GM12878 (cell line): ENCODE data around the gene TPRN. TPM values are rescaled to one million over a fixed set of nuclear protein-coding genes. Genes with fewer than 3 reads are reported as not detected.

Experiments
- ATAC-seq: fragments of 200-7000 bp; cut with Tn5 transposase; 3 replicates; pipeline ENCODE4 v1.9.1; 2020; ENCODE audit warnings: mild to moderate bottlenecking, moderate library complexity
- BruUV-seq: library from RNA; stranded (reverse); fragments of 400-500 nt; replicated peaks from 2 replicates; lab custom pipeline; 2021; lab: Mats Ljungman, UMichigan
- CTCF ChIA-PET: fragments of 300-600 bp; sonication (Branson Sonifier 250); formaldehyde crosslinking; extraction: SDS; loops from one replicate; lab custom pipeline; 2021; ENCODE audit warnings: inconsistent platforms; lab: Yijun Ruan, JAX
- POLR2A ChIA-PET: fragments of 350-600 bp; formaldehyde crosslinking; extraction: SDS; loops from one replicate; lab custom pipeline; 2021; ENCODE audit warnings: inconsistent platforms; lab: Charles Lee
- RAD21 ChIA-PET: fragments of 300-600 bp; sonication (Branson Sonifier 250); formaldehyde crosslinking; loops from one replicate; lab custom pipeline; 2023; ENCODE audit warnings: antibody characterized with exemption; ENCODE audit not compliant: unreplicated experiment; lab: Charles Lee
- SMC1A ChIA-PET: fragments of 300-600 bp; sonication (Branson Sonifier 250); formaldehyde crosslinking; loops from one replicate; lab custom pipeline; 2023; ENCODE audit not compliant: unreplicated experiment, uncharacterized antibody; lab: Charles Lee
- DNase-seq: peaks from one replicate; pipeline ENCODE4 v3.0.0-alpha.2; 2011; ENCODE audit warnings: low read depth, low spot score
- FAIRE-seq: peaks from 3 replicates; lab custom pipeline; 2011; peaks lifted over from hg19 to GRCh38; lab: Jason Lieb, UNC
- H2AFZ ChIP-seq: 2 replicates; pipeline ENCODE4 v1.6.0; 2011; ENCODE audit warnings: low read depth, low read length, control low read depth; ENCODE audit not compliant: control insufficient read depth
- H3K27ac ChIP-seq: 2 replicates; pipeline ENCODE4 v1.5.1; 2011; ENCODE audit warnings: control low read depth; ENCODE audit not compliant: control insufficient read depth, insufficient read depth
- H3K27me3 ChIP-seq, 2 experiments: replicated peaks in 1 of 2; 2 replicates each; pipeline versions ENCODE4 v1.6.0 to v1.6.1; 2011; ENCODE audit warnings: low read length in 1 of 2; ENCODE audit not compliant: control insufficient read depth in 2 of 2, insufficient read depth in 2 of 2
- H3K36me3 ChIP-seq, 2 experiments: 2 replicates each; pipeline ENCODE4 v1.5.1; 2011; ENCODE audit warnings: low read length in 1 of 2; ENCODE audit not compliant: control insufficient read depth in 2 of 2, insufficient read depth in 2 of 2
- H3K4me1 ChIP-seq: 2 replicates; pipeline ENCODE4 v1.6.1; 2011; ENCODE audit warnings: mild to moderate bottlenecking, low read length, moderate library complexity, mixed read lengths; ENCODE audit not compliant: control insufficient read depth, insufficient read depth
- H3K4me2 ChIP-seq: 2 replicates; pipeline ENCODE4 v1.6.0; 2011; ENCODE audit warnings: control low read depth; ENCODE audit not compliant: control insufficient read depth, insufficient read depth
- H3K4me3 ChIP-seq: fragments of 200-600 bp; sonication (generic); 2 replicates; pipeline ENCODE4 v1.5.1; 2016
- H3K79me2 ChIP-seq: 2 replicates; pipeline ENCODE4 v1.6.0; 2011; ENCODE audit warnings: low read length; ENCODE audit not compliant: control insufficient read depth, insufficient read depth
- H3K9ac ChIP-seq: 2 replicates; pipeline ENCODE4 v1.8.0; 2011; ENCODE audit warnings: low read length, control low read depth, mixed read lengths; ENCODE audit not compliant: control insufficient read depth, insufficient read depth
- H3K9me3 ChIP-seq: replicated peaks from 3 replicates; pipeline ENCODE4 v1.5.1; 2011; ENCODE audit warnings: mild to moderate bottlenecking, low read length; ENCODE audit not compliant: control insufficient read depth, insufficient read depth
- H4K20me1 ChIP-seq: 2 replicates; pipeline ENCODE4 v1.6.0; 2011; ENCODE audit not compliant: control insufficient read depth, insufficient read depth
- ATF7 ChIP-seq: fragments of 450-650 bp; IDR thresholded peaks from 2 replicates; pipeline ENCODE4 v1.6.1; 2016; ENCODE audit warnings: low read depth, mild to moderate bottlenecking
- BCL11A ChIP-seq: IDR thresholded peaks from 2 replicates; pipeline ENCODE4 v1.6.1; 2011; ENCODE audit warnings: low read depth, low read length
- CHD1 ChIP-seq: IDR thresholded peaks from 2 replicates; pipeline ENCODE4 v1.6.1; 2012; ENCODE audit warnings: low read depth, low read length, improper control_type of control experiment
- HDAC6 ChIP-seq: fragments of 200-600 bp; sonication (generic); IDR thresholded peaks from one replicate; pipeline ENCODE4 v1.8.0; 2017; ENCODE audit warnings: antibody characterized with exemption; ENCODE audit not compliant: unreplicated experiment
- KAT2A ChIP-seq: conservative IDR thresholded peaks from 2 replicates; pipeline ENCODE4 v1.6.1; 2011; ENCODE audit warnings: low read depth, low read length; ENCODE audit not compliant: control insufficient read depth
- SIX5 ChIP-seq: IDR thresholded peaks from 2 replicates; pipeline ENCODE4 v1.6.1; 2011; ENCODE audit warnings: mild to moderate bottlenecking, low read depth, low read length, moderate library complexity; ENCODE audit not compliant: severe bottlenecking
- TBL1XR1 ChIP-seq: IDR thresholded peaks from 2 replicates; pipeline ENCODE4 v1.6.1; 2012; ENCODE audit warnings: low read depth, low read length, improper control_type of control experiment
- TCF7 ChIP-seq: IDR thresholded peaks from 2 replicates; pipeline ENCODE4 v1.6.1; 2014; ENCODE audit warnings: antibody characterized with exemption, borderline replicate concordance
- WGBS: methylation state at CpG from one replicate; pipeline ENCODE4 v1.1.6; 2016; ENCODE audit warnings: low lambda C conversion rate; ENCODE audit not compliant: insufficient replicate concordance, insufficient coverage; ENCODE audit errors: missing lambda C conversion rate; 5-methylcytosine and 5-hydroxymethylcytosine counted together
- in situ Hi-C: fragments of 300-500 bp; cut with MboI; formaldehyde crosslinking; loops from 9 replicates; pipeline ENCODE4 v1.14.3; 2018; ENCODE audit warnings: mixed read lengths
- intact Hi-C: fragments of 100-400 bp; cut with micrococcal nuclease; formaldehyde crosslinking; loops from one replicate; pipeline ENCODE4 v1.14.2; 2022; ENCODE audit not compliant: unreplicated experiment
- polyA plus RNA-seq, 11 experiments: library from polyadenylated mRNA; depleted of rRNA in 4 of 11; unstranded in 6 of 11; stranded (reverse) in 5 of 11; fragments of >200 nt; fragmentation: Nextera tagmentation in 4 of 11; fragmentation: Illumina TruSeq in 1 of 11; extraction: Ambion mirVana in 4 of 11; extraction: Trizol in 1 of 11; gene quantifications; 1 replicate in 1 of 11; 2 replicates in 10 of 11; pipeline versions ENCODE4 v1.2.1 to v1.2.3, GENCODE V29; 2011 to 2016; ENCODE audit warnings: inconsistent platforms in 2 of 11, missing spikeins in 2 of 11, low read depth in 1 of 11
- total RNA-seq, 4 experiments: library from RNA; depleted of rRNA in 3 of 4; stranded (reverse); fragments of >200 nt in 3 of 4; fragmentation: Illumina TruSeq in 1 of 4; extraction: Trizol in 1 of 4; gene quantifications; 2 replicates each; pipeline versions ENCODE4 v1.2.1 to v1.2.3, GENCODE V29; 2013 to 2021
- TF ChIP-seq, protein P1 (sequence below): IDR thresholded peaks from 2 replicates; pipeline ENCODE4 v1.6.1; 2012; ENCODE audit warnings: low read depth, low read length, improper control_type of control experiment
- TF ChIP-seq, protein P2 (sequence below): fragments of 450-650 bp; IDR thresholded peaks from 2 replicates; pipeline ENCODE4 v1.6.1; 2017; ENCODE audit warnings: mild to moderate bottlenecking, moderate library complexity
- TF ChIP-seq, protein P3 (sequence below): fragments of 150-350 bp; IDR thresholded peaks from 2 replicates; pipeline ENCODE4 v1.6.1; 2014; ENCODE audit warnings: mild to moderate bottlenecking, low read depth, low read length
- TF ChIP-seq, protein P4 (sequence below): fragments of 450-650 bp; IDR thresholded peaks from 2 replicates; pipeline ENCODE4 v1.6.1; 2017; ENCODE audit warnings: borderline replicate concordance
- TF ChIP-seq, protein P5 (sequence below): IDR thresholded peaks from 2 replicates; pipeline ENCODE4 v1.6.1; 2011; ENCODE audit warnings: borderline replicate concordance, low read depth, mild to moderate bottlenecking, moderate library complexity, mixed read lengths, low read length; ENCODE audit not compliant: insufficient read depth; ENCODE audit errors: extremely low read length

The TPRN gene
- total and polyA plus RNA-seq, 10 of the 15 experiments (the other 5 are each of a cell fraction or from before 2014, with no cell fraction given) = 0.18 to 19.5 (median 3.1) TPM

DNA sequence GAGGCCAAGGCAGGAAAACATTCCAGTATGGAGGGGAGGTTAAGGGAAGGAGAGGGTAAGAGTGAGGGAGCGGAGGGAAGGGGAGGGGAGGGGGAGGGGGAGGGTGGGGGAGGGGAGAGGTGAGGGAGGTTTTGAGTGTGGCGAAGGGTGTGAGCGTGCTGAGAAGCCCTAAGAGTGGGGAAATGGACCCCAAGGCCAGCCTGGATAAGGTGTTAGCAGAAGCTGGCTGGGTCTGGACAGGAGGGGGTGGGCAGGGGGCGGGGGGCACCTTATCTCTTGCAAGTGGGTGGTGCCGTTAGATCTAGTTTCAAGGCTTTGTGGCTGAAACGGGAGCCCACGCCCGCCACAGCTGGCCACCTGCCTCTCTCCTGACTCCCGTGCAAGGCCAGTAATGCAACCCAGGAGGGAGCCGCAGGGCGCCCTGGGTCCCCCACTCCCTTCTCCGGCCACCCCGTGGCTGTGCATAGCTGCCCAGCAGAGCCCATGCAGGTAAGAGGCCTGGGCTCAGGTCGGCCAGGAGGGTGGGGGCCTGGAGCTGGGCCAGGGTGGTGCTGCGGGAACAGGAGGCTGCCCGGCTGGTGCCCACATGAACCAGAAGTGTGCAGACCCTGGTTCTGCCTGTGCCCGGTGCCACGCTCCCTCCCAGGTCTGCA lies 27.4 kb upstream of the TPRN start:
- peaks cover 12% of the 10 kb centered on the region for H3K4me1 ChIP-seq
- H3K4me2 ChIP-seq = no peak overlapping the region
- no peaks in the 10 kb centered on the region for H3K9me3 ChIP-seq
- no TSS peak for BruUV-seq
- no peak overlapping the region for H2AFZ ChIP-seq
- DNase-seq = no peak
- no peak for FAIRE-seq
- RAD21 ChIA-PET = interaction anchor here (0.6 to 1.9 kb wide), 9 partner anchors 30 to 181 kb away, joined by 3 to 10 read pairs (median 5); partner anchors contain the start of genes DPP7 and SSNA1
- no peaks in the 10 kb centered on the region for H3K27me3 ChIP-seq
- no peaks in the 10 kb centered on the region for H3K36me3 ChIP-seq
- intact Hi-C loops = loop anchor here (1.0 to 10.0 kb wide), 2 partner anchors 110 to 183 kb away; partner anchors contain the start of gene NPDC1
- SMC1A ChIA-PET = interaction anchor here (0.6 to 3.3 kb wide), 5 partner anchors 101 to 181 kb away, joined by 3 to 11 read pairs (median 3); partner anchors contain the start of gene DPP7
- POLR2A ChIA-PET = interaction anchor here (0.6 to 1.5 kb wide), 5 partner anchors 26 to 132 kb away, joined by 3 to 6 read pairs (median 4); no protein-coding TSS in a partner anchor
- ATAC-seq = no peak
- WGBS = 40% methylated on average over 14 of the region's 18 CpGs
- H3K9ac ChIP-seq = no peak overlapping the region
- in situ Hi-C loops = loop anchor here (5.0 kb wide), 1 partner anchor 106 kb away; no protein-coding TSS in a partner anchor
- H3K79me2 ChIP-seq = no peaks in the 10 kb centered on the region
- no peaks in the 10 kb centered on the region for H4K20me1 ChIP-seq
- no peak overlapping the region for H3K27ac ChIP-seq
- CTCF ChIA-PET = interaction anchor here (0.6 to 6.4 kb wide), 20 partner anchors 11 to 277 kb away, joined by 3 to 52 read pairs (median 5); partner anchors contain the start of genes ANAPC2, LRRC26, SSNA1 and TUBB4B
- H3K4me3 ChIP-seq = no peak overlapping the region
- TF ChIP-seq, protein P1, sequence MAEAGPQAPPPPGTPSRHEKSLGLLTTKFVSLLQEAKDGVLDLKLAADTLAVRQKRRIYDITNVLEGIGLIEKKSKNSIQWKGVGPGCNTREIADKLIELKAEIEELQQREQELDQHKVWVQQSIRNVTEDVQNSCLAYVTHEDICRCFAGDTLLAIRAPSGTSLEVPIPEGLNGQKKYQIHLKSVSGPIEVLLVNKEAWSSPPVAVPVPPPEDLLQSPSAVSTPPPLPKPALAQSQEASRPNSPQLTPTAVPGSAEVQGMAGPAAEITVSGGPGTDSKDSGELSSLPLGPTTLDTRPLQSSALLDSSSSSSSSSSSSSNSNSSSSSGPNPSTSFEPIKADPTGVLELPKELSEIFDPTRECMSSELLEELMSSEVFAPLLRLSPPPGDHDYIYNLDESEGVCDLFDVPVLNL = no peak
- TF ChIP-seq, protein P2, sequence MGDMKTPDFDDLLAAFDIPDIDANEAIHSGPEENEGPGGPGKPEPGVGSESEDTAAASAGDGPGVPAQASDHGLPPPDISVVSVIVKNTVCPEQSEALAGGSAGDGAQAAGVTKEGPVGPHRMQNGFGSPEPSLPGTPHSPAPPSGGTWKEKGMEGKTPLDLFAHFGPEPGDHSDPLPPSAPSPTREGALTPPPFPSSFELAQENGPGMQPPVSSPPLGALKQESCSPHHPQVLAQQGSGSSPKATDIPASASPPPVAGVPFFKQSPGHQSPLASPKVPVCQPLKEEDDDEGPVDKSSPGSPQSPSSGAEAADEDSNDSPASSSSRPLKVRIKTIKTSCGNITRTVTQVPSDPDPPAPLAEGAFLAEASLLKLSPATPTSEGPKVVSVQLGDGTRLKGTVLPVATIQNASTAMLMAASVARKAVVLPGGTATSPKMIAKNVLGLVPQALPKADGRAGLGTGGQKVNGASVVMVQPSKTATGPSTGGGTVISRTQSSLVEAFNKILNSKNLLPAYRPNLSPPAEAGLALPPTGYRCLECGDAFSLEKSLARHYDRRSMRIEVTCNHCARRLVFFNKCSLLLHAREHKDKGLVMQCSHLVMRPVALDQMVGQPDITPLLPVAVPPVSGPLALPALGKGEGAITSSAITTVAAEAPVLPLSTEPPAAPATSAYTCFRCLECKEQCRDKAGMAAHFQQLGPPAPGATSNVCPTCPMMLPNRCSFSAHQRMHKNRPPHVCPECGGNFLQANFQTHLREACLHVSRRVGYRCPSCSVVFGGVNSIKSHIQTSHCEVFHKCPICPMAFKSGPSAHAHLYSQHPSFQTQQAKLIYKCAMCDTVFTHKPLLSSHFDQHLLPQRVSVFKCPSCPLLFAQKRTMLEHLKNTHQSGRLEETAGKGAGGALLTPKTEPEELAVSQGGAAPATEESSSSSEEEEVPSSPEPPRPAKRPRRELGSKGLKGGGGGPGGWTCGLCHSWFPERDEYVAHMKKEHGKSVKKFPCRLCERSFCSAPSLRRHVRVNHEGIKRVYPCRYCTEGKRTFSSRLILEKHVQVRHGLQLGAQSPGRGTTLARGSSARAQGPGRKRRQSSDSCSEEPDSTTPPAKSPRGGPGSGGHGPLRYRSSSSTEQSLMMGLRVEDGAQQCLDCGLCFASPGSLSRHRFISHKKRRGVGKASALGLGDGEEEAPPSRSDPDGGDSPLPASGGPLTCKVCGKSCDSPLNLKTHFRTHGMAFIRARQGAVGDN = no peak
- TF ChIP-seq HDAC6 = no peak
- no peak for TF ChIP-seq ATF7
- TF ChIP-seq CHD1 = no peak
- TF ChIP-seq, protein P3, sequence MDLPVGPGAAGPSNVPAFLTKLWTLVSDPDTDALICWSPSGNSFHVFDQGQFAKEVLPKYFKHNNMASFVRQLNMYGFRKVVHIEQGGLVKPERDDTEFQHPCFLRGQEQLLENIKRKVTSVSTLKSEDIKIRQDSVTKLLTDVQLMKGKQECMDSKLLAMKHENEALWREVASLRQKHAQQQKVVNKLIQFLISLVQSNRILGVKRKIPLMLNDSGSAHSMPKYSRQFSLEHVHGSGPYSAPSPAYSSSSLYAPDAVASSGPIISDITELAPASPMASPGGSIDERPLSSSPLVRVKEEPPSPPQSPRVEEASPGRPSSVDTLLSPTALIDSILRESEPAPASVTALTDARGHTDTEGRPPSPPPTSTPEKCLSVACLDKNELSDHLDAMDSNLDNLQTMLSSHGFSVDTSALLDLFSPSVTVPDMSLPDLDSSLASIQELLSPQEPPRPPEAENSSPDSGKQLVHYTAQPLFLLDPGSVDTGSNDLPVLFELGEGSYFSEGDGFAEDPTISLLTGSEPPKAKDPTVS = no peak
- no peak for TF ChIP-seq TCF7
- TF ChIP-seq SIX5 = no peak
- no peak for TF ChIP-seq BCL11A
- TF ChIP-seq TBL1XR1 = no peak
- TF ChIP-seq, protein P4, sequence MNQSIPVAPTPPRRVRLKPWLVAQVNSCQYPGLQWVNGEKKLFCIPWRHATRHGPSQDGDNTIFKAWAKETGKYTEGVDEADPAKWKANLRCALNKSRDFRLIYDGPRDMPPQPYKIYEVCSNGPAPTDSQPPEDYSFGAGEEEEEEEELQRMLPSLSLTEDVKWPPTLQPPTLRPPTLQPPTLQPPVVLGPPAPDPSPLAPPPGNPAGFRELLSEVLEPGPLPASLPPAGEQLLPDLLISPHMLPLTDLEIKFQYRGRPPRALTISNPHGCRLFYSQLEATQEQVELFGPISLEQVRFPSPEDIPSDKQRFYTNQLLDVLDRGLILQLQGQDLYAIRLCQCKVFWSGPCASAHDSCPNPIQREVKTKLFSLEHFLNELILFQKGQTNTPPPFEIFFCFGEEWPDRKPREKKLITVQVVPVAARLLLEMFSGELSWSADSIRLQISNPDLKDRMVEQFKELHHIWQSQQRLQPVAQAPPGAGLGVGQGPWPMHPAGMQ = no peak
- TF ChIP-seq KAT2A = no peak
- TF ChIP-seq, protein P5, sequence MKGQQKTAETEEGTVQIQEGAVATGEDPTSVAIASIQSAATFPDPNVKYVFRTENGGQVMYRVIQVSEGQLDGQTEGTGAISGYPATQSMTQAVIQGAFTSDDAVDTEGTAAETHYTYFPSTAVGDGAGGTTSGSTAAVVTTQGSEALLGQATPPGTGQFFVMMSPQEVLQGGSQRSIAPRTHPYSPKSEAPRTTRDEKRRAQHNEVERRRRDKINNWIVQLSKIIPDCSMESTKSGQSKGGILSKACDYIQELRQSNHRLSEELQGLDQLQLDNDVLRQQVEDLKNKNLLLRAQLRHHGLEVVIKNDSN = no peak
